Mammary epithelial cell (primary cell): Measurements from ENCODE around the gene MYO3B.

ENCODE experiments used
- CTCF ChIP-seq, 2 donors: IDR thresholded peaks in 1 of 2; conservative IDR thresholded peaks in 1 of 2; 2 replicates each; pipeline ENCODE4 v1.5.1; 2011 to 2012; ENCODE audit warnings: inconsistent platforms in 2 of 2, low read length in 2 of 2, mild to moderate bottlenecking in 2 of 2, control low read depth in 1 of 2, low read depth in 1 of 2; ENCODE audit not compliant: insufficient read depth in 1 of 2; ENCODE audit errors: extremely low read depth in 1 of 2
- EZH2 ChIP-seq: IDR thresholded peaks from 2 replicates; pipeline ENCODE4 v1.6.1; 2012; ENCODE audit warnings: low read length, inconsistent platforms, borderline replicate concordance

DNA sequence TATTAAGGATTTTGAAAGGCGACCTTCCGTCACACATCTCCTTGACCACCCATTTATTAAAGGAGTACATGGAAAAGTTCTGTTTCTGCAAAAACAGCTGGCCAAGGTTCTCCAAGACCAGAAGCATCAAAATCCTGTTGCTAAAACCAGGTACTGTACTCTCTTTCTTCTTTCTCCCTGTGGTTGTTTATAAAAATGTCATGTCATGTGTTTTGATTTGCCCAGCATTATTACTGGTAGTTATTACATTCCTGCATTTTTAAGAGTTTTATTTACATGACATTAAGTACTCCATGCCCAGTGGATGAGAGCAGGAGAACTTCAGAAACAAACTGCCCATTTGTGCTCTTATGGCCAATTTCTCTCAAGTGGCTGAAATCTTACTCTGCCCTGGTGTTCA is 191.3 kb downstream of the MYO3B start:
- TF ChIP-seq CTCF (conservative IDR thresholded peaks at IDR 0.05 in 1 of 2, IDR thresholded peaks at IDR 0.05 in 1 of 2; ENCODE audit: extremely low read depth in 1 of 2, insufficient read depth in 1 of 2, low read depth in 1 of 2, low read length in 2 of 2) = no peak
- no peak for TF ChIP-seq EZH2
